Testis (tissue), 2 donors: ENCODE data around the gene RASGRF1.

Experiments
- CTCF ChIP-seq, 3 experiments: fragments of 450-650 bp in 2 of 3; fragments of 200-600 bp in 1 of 3; sonication (generic) in 1 of 3; IDR thresholded peaks; one replicate each; pipeline ENCODE4 v1.5.1; 2016 to 2019; ENCODE audit warnings: antibody characterized with exemption in 3 of 3, mild to moderate bottlenecking in 2 of 3, moderate library complexity in 1 of 3
- POLR2A ChIP-seq: fragments of 450-650 bp; IDR thresholded peaks from one replicate; pipeline ENCODE4 v1.6.1; 2017; ENCODE audit warnings: antibody characterized with exemption, mild to moderate bottlenecking, moderate library complexity

GRCh38 chr15:79003896-79004295, 86.7 kb downstream of the RASGRF1 start:
- TF ChIP-seq CTCF (IDR thresholded peaks at IDR 0.05) (no peak), POLR2A (no peak)
